GM19023 (cell line): ENCODE results near the gene LRRFIP1.
"Not testable (repeated sequence)": the region's sequence is repeated elsewhere in the genome, so short reads cannot be mapped to it uniquely, and the experiment has no call there.

ENCODE experiments used
- ATAC-seq: cut with Tn5 transposase; IDR thresholded peaks from one replicate; pipeline ENCODE4 v1.9.1; 2021; ENCODE audit warnings: mild to moderate bottlenecking, moderate library complexity; ENCODE audit not compliant: unreplicated experiment

Gene LRRFIP1

DNA sequence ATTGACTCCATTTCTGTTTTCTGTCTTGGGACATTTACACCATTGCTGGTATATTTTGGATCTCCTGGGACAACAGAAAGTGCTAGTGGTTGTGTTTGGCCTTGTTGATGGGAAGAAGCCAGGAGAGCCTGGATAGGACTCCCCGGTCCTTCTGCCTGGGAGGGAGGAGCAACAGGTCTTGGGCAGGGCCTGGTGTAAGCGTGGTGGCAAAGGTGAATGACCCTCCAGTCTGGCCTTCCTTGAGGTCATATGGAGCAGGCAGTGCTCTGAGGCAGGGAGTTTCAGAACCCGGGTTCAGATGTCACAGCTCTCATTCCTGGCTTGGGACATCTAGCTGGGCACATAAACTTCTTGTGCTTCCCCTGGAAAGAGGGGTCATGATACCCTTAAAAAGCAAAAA, 115.2 kb downstream of the LRRFIP1 start:
- ATAC-seq, result no peak

DNA sequence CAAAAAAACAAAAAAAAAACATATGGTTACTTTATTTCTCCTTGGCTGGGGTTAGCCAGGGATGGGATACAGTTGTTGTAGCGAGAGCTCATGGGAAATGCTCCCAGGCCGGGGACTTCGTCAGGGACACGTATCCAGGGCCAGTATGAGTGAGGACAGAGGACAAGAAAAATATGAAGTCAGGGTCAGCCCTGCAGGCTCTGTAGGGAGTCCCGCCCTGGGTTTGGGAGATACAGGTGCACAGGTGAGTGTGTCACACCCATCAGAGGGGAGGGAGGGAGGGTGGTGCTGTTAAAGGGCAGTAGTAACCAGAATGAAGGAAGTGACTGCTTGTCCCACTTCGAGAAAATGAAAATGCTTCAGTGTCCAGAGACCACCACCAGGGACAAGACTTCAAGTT, 115.6 kb downstream of the LRRFIP1 start:
- no peak for ATAC-seq

DNA sequence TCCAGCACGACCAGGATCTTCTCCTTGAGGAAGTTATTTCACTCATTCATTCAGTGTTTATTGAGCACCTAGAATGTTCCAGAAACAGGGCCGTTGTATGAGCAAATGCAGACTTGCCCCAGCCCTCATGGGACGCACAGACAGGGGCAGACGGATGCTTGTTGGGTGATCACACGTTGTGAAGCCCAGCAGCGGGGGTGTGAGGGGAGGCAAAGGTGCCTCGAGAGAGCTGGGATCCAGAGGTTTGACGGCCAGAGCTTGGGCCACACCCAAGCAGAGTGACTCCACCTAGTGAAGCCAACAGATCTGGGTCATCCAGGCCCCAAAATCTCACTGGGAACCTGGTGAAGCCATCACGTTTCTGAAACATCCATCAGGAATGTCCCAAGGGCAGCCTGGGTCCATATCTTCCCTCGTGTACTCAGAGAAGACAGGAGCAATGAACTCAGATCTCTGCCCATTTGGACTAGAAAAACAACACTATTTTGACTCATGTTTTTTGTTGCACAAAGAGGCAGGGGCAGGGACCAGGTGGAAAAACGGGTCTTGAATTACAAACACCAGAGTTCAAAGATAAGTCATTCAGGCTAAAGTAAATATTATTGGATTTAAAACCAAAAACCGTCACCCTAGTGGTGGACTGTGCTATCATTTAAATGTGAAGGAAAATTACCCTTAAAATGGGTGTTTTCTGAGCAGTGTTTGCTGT, 116.3 kb downstream of the LRRFIP1 start:
- ATAC-seq, result no peak

DNA sequence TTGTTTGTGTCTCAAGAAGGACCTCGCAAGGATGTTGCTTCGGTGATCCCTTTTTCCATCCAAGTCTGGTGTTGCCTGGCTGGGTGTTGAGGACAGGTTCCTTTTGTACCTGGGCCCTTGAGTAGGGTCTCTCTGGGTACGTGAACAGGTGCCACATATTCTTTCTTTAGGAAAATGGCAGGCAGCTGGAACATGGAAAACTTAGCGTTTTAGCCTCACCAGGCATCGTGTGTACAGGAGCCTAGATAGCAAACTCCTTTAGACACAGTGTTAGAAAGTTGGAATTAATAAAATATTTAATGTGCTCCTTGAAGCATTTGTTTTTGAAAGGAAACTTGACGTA, 116.9 kb downstream of the LRRFIP1 start:
- no peak for ATAC-seq

DNA sequence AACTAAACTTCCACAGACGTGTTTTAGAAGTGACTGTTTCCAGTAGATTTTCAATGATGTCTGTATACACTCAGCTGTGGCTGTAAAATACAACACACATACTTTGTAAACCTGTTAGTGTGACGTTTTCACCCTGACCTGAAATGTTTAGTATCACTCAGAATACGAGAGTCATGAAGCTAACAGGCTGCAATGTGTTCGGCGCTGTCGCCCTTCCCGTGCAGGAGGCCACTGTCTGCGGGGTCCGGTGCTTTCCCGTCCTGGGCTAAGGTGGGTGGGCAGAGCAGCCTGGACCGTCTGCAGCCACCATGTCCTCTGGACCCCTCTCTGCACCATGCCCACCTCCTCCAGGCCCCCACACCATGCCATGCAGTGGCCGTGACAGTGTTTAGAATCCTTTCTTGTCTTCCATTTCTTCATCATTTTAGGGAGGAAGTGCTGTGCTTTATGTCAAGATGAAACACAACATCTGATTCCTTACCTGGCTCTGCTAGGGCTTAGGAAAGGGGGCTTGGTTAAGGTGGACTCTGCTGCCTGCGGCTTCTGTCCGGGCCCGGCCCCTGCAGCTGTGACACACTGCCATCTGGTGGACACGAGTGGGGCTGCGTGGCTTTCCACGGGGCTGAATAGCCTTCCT, 117.3 kb downstream of the LRRFIP1 start:
- no peak for ATAC-seq

DNA sequence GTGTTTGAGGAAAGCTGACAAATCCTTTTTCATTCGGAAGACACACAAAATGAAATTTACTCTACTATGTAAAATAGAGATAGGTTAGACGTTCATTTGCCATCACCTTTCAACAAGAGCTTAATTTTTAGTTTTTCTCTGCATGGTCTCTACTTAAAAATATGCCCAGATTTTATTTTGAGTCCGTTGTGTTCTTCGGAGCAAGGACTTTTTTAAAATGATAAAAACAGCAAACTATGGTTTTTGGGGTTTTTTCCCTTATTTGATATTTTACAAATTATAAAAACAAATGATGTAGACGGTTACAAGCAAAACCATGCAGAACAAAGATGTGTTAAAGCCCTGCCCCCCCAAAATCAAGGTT, 117.8 kb downstream of the LRRFIP1 start:
- ATAC-seq, result no peak

DNA sequence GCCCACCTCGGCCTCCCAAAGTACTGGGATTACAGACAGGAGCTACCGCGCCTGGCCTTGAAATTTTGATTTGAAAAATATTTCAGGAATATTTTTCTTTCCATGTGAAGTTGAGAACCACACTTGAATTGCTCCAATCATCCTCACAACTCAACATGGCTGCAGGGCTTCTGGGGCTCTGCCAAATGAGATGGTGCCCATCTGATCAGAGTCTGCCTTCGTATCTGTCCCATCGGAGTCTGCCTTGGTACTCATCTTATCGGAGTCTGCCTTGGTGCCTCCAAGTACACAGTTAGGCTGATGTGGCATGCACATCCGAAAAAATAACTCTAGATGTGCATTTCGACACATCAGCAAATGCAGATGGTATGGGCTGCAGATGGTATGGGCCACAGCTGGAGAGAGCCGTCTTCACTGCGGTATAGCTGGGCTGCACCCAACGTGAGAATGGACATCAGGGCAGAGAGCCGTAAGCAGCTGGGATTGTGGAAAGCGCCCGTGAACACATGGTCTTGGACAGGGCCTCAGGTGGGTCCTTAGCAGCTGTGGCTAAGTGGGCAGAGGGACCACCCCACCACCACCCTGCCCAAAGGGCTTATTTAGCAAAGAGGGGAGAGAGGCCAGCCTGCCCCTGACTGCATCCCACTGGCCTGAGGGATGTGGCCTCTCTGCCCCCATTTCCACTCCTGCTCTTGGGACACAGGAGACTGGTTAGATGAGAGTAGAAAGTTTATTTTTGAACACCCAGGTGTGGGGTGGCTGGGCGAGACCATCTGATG, 119.1 kb downstream of the LRRFIP1 start:
- ATAC-seq, result no peak

DNA sequence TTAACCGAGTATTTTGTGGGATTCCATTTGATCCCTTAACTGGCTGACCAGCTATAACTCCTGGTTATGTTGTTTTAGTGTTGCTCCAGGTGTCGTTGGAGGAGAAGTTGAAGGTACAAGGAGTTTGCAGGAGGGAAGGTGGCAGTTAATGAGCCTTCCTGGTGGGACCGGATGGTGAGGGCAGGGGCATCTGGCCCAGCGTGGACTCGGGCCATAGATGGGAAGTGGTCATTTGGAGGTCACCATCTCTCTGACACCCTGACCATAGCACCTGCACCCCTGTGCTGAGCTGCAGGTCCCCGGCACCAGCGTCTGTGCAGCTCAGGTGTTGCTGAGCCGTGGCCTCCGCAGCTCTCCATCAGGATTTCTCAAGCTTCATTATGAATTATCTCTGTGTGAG, 119.8 kb downstream of the LRRFIP1 start:
- ATAC-seq, result no peak

DNA sequence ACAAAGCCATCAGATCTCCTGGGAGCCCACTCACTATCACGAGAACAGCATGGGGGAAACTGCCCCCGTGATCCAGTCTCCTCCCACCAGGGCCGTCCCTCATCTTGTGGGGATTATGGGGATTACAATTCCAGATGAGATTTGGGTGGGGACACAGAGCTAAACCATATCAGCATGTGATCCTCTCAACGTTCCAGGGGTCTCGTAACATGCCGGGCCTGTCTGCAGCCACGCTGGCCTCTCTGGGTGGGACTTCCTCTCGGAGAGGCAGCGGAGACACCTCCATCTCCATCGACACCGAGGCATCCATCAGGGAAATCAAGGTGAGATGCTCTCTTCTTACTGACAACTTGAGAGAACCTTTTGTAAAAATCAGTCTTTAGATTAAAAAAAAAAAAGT, 121.6 kb downstream of the LRRFIP1 start:
- no peak for ATAC-seq

DNA sequence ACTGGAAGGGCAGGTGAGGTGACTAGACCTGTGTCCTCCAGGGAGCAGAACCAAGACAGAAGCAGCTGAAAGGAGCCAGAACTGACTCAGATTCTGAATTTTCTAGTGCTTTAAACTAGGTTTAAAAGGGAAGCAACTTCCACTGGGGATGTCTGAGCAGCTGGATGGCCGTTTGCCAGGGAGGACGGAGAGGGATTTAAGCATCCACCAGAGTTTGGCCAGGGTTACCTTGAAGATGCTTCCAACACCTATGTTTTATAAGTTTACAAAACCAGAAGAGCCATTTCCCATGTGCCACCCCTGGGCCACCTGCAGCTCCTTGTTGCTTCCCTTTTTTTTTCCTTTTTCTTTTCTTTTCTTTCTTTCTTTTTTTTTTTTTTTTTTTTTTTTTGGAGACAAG, 122.6 kb downstream of the LRRFIP1 start:
- no peak for ATAC-seq

DNA sequence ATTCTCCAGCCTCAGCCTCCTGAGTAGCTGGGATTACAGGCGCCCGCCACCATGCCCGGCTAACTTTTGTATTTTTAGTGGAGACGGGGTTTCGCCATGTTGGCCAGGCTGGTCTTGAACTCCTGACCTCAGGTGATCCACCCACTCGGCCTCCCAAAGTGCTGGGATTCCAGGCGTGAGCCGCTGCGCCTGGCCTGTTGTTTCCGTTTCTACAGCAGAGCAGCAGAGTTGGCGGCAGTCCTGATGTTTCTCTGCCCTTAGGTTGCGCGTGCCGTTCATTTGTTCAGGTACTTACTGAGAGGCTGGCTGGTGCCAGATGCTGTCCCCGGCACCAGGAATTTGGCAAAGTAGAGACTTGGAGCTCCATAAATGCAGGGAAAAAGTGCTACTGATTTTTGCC, 123.1 kb downstream of the LRRFIP1 start:
- ATAC-seq, result not testable (repeated sequence)

DNA sequence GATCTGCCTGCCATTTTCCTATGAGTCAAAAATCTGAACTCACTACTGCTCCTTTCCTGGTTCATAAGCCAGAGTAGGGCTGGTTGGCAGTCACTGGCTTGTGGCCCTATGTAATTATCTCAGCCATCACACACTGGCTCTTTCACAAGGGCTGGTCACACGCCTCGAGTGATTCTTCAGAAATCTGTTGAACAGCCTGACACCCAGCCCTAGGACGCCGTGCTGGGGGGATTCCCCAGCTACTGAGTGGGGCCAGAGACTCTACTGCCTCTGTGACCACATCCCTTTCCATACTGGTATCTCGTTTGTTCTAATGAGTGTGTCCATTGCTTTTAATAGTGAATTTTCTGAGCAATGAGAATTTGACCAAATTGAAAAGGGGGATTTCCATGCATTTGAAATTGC, 125.4 kb downstream of the LRRFIP1 start:
- ATAC-seq, result peak; percentile 99

DNA sequence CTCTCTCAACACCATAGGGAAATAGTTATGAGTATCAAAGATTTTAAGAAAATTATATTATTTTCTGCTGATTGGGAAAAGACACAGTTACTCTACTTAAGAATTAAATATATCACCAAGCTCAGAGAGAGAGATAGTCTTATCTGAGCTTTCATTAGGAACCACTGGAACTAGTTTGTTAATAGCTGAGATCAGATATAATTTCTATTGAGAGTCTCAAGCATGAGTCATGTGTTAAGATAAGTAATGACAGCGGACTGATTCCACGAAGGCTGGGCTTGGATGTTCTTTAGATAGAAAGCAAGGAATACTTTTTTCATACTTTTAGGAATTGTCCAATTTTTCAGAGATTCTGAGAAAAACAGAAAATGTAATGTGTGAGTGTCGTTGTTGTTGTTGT, 126.8 kb downstream of the LRRFIP1 start:
- no peak for ATAC-seq

DNA sequence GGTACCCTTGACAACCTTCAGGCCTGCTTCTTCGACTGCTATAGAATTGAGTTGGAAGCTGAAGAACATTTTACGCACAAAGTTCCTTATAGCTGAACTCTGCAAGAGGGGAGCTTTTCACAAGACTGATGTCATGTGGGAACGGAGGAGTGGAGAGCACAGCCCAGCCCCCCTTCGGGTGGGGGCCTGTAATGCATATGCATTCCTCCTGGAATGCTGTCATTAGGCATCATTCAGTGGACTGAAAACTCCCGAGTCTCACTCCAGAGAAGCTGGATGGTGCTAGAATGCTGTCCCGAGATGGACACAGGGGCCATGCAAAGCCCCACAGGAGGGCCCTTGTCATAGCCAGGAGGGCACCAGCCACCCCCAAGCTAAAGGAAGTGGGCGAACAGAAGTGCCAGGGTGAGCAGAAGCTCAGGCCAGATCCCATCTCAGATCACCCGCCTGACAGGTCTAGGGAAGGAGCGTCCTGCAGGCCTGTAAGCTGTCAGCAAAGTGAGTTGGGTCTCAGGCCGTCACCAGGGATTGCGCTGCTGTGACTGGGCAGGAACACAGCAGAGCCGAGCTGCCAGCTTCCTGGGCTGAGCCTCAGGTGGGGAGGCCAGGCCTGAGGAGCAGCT, 127.3 kb downstream of the LRRFIP1 start:
- ATAC-seq, result no peak

DNA sequence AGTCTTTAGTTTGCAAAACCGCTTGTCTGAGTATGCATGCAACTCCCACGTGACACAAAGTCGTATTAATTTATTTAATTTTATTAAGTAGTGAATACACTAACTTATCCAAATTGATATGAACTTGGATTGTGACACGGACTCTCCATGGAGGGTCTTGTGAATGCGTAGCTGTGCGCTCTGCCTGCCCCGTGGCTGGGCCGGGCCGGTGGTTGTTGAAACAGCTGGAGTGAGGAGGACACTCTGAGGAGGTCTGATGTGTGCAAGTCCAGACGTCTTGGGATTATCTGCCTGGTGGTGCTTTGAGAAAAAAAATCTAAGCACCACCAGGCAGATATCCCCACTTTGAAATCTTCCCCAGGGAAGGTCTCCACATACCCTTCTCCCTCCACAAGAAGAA, 130.2 kb downstream of the LRRFIP1 start:
- no peak for ATAC-seq

DNA sequence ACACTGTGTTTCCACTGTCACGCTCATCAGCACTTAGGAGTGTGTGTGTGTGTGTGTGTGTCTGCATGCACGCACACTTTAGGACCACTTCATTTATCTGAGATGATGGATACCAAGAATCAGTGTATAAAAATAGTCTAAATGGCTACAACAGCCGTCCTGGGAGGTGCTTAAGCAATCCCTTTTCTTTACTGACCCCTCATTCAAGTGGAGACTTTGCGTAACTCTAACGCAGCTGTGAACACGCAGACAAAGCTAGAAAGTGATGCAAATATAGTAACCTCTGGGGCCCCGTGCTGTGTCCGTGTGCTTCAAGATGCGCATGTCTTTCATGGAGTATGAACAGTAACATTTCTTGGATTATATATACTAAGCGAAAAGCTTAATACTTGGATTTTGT, 130.8 kb downstream of the LRRFIP1 start:
- no peak for ATAC-seq

DNA sequence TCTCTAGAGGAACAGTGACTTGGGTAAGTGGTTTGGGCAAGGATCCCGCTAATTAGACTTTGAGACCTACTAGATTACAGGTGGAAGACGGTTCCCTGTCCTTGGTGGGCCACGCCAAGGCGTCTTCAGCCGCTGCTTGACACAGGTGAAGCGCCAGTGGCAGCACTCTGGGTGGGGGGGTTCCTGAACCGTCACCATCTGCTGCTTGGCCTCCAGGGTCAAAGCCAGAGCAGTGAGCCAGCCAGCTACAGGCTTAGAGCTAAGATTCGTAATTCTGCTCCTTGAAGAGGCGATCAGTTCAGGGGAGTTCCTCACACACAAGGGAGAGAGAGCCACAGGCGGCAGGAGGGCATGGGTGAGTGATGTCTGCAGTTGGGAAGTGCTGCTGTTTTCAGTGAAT, 131.8 kb downstream of the LRRFIP1 start:
- no peak for ATAC-seq

DNA sequence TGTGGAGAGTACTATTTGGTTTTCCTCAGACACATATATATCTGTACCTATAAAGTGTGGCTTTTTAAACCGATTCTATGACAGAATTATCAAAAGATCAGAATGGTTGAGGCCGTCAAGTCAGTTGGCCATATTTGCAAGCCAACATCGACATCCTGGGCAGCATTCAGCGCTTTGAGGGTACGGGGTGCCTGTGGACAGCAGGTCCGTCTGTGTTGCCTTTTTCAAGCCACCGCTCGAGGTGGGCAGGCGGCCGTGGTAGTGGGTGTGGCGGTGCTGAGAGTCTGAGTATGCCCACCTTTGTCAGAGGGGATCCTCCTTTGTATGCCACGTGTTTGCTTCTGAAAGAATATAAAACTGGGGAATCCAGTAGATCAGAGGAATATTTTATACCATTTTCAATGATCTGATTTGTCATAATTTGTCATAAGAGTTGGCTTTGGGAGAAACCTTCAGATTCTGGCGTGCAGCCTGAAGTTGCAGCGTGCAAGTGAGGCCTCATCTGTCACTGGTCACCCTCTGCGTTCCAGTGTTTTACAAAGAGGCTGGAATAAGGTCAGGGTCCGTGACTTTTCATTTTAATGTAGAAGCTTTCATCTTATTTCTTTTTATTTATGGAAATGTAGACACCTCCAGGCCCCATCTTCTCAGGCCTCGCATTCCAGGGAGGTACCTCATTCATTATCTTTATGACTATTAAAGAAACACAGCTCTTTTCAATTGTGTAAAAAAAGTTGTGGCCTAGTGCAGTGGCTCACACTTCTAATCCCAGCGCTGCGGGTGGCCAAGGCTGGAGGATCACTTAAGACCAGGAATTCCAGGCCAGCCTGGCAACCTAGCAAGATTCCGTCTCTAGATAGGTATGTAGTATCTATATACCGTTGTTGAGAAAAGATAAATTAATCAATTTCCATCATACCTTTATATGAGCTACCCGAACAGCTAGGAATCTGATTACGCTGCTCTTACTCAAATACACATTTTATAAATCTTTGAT, 133.4 kb downstream of the LRRFIP1 start:
- ATAC-seq, result no peak

DNA sequence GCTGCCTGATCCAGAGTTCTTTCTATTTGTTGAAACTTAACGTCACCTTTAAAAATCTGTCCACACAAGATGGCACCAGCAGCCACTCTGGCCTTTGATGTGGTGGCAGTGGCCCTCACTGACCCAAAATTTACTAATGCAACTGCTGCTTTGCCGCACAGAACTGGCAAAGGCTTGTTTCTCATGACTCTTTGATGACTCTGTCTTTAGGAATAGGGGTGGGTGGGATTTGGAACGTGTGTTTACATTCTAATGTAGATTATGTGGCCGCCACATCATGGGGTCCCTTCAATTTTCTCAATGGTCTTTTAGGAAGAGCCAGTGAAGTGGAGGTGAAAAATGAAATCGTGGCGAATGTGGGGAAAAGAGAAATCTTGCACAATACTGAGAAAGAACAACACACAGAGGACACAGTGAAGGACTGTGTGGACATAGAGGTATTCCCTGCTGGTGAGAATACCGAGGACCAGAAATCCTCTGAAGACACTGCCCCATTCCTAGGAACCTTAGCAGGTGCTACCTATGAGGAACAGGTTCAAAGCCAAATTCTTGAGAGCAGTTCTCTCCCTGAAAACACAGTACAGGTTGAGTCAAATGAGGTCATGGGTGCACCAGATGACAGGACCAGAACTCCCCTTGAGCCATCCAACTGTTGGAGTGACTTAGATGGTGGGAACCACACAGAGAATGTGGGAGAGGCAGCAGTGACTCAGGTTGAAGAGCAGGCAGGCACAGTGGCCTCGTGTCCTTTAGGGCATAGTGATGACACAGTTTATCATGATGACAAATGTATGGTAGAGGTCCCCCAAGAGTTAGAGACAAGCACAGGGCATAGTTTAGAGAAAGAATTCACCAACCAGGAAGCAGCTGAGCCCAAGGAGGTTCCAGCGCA, 135.2 kb downstream of the LRRFIP1 start:
- not testable (repeated sequence) for ATAC-seq

DNA sequence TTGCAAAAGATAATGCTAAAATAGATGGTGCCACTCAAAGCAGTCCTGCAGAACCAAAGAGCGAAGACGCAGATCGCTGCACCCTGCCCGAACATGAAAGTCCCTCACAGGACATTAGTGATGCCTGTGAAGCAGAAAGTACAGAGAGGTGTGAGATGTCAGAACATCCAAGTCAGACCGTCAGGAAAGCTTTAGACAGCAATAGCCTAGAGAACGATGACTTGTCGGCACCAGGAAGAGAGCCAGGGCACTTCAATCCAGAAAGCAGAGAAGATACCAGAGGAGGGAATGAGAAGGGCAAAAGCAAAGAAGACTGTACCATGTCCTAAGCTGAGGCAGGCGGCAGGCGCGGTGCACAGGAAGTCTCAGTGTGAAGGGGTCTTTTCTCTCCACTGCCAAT, 136.4 kb downstream of the LRRFIP1 start:
- ATAC-seq, result no peak
